ENCODE measurements around the gene SIRT6. TPM values are rescaled to one million over a fixed set of nuclear protein-coding genes. Genes with fewer than 3 reads are reported as not detected.
"Not testable (repeated sequence)": the region's sequence is repeated elsewhere in the genome, so short reads cannot be mapped to it uniquely, and the experiment has no call there.

SIRT6 gene
- total RNA-seq, 2 donors from 2014 or later = 13.2 to 54.1 TPM

DNA sequence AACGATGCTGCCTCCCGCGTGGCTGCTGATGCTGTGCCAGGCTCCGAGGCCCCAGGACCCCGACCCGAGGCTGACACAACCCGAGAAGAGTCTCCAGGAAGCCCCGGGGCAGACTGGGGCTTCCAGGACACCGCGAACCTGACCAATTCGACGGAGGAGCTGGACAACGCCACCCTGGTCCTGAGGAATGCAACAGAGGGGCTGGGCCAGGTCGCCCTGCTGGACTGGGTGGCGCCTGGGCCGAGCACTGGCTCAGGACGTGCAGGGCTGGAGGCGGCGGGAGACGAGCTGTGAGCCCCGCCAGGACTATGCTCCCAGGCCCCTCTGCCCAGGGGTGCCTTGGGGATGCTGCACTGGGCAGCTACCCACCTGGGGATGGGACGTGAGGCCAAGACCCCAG, 10.7 kb downstream of the SIRT6 start:
- no peak for DNase-seq
- no peak overlapping the region for H3K4me3 ChIP-seq
- 40 to 100% methylated on average over 1 to 19 of the region's 22 CpGs for WGBS, 2 donors
- no peak for ATAC-seq
- H3K27me3 ChIP-seq = no peaks in the 10 kb centered on the region
- no peak overlapping the region for H3K27ac ChIP-seq
- peaks cover 8% of the 10 kb centered on the region for H3K4me1 ChIP-seq
- H3K36me3 ChIP-seq (replicated peaks in 1 of 2; ENCODE audit: insufficient read depth in 1 of 2, low read depth in 2 of 2) = no peaks in the 10 kb centered on the region
- TF ChIP-seq CTCF (IDR thresholded peaks at IDR 0.05) = no peak
- TF ChIP-seq POLR2A (IDR thresholded peaks at IDR 0.05) = no peak
- intact Hi-C loops (cut with DNase I) = no loop called here
- H3K9me3 ChIP-seq = no peaks in the 10 kb centered on the region

GRCh38 chr19:4164262-4164661, 18.1 kb downstream of the SIRT6 start:
- Histone ChIP-seq H3K36me3 (replicated peaks in 1 of 2; ENCODE audit: insufficient read depth in 1 of 2, low read depth in 2 of 2) (no peaks in the 10 kb centered on the region), H3K4me3 (no peak overlapping the region), H3K27ac (no peak overlapping the region), H3K4me1 (no peaks in the 10 kb centered on the region), H3K9me3 (no peaks in the 10 kb centered on the region), H3K27me3 (no peaks in the 10 kb centered on the region)
- ATAC-seq = no peak
- WGBS, 2 donors = 25 to 37% methylated on average over 9 to 11 of the region's 11 CpGs
- intact Hi-C loops (cut with DNase I) = no loop called here
- no peak for DNase-seq
- TF ChIP-seq POLR2A (IDR thresholded peaks at IDR 0.05) (no peak), CTCF (IDR thresholded peaks at IDR 0.05) (no peak)

DNA sequence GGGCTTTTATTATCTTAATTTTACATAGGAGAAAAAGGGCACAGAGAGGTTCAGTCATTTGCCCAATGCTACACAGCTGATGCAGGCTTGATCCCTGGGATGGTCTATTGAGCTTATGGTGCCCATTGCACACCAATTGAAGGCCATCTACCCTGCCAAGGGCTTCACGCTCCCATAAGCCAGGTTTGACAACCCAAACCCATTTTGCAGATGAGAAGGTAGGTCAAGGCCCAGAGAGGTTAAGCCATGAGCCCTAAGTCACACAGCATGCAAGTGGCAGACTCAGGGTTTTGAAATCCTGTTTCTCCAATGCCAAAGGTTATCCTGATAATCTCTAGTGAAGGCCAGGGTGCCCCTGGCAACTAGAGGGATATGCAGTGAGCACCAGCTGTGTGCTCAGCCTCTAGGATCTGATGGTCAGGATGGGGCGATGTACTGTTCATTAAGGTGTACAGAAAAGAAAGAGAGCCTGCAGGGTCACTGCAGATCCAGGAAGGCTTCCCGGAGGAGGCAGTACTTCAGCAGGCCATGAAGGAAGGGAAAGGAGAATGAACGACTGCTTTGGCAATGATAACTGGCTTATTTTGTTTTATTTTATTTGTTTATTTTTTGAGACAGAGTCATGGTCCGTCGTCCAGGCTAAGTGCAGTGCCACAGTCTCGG, 20.8 kb downstream of the SIRT6 start:
- no peak for DNase-seq
- no peaks in the 10 kb centered on the region for H3K9me3 ChIP-seq
- no peak for ATAC-seq
- TF ChIP-seq POLR2A (IDR thresholded peaks at IDR 0.05) (no peak), CTCF (IDR thresholded peaks at IDR 0.05) (no peak)
- no peak overlapping the region for H3K4me3 ChIP-seq
- H3K4me1 ChIP-seq = peaks cover 5% of the 10 kb centered on the region
- WGBS, 2 donors = 53 to 68% methylated on average over 6 to 7 of the region's 7 CpGs
- intact Hi-C loops (cut with DNase I) = no loop called here
- H3K36me3 ChIP-seq (replicated peaks in 1 of 2; ENCODE audit: insufficient read depth in 1 of 2, low read depth in 2 of 2) = no peaks in the 10 kb centered on the region
- no peaks in the 10 kb centered on the region for H3K27me3 ChIP-seq
- H3K27ac ChIP-seq = no peak overlapping the region

DNA sequence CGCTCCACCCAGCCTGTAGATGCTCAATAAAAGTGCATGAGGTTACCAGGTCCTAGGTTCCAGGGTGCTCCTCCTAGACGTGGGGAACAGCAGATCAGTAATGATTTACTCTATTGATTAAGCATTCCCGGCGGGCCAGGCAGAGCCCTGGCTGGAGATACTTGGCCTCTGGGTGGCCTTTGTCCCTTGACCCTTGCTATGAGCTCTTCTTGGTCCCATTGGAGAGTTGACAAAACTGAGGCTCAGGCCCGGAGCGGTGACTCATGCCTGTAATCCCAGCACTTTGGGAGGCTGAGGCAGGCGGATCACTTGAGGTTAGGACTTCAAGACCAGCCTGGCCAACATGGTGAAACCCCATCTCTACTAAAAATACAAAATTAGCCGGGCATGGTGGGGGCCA, 24.4 kb downstream of the SIRT6 start:
- H3K4me1 ChIP-seq; H3K9me3 ChIP-seq; H3K4me3 ChIP-seq; H3K36me3 ChIP-seq (replicated peaks in 1 of 2; ENCODE audit: insufficient read depth in 1 of 2, low read depth in 2 of 2); ATAC-seq; intact Hi-C loops (cut with DNase I); H3K27me3 ChIP-seq; DNase-seq; H3K27ac ChIP-seq: not testable (repeated sequence)
- WGBS, 2 donors = 57 to 67% methylated on average over 4 to 8 of the region's 8 CpGs

DNA sequence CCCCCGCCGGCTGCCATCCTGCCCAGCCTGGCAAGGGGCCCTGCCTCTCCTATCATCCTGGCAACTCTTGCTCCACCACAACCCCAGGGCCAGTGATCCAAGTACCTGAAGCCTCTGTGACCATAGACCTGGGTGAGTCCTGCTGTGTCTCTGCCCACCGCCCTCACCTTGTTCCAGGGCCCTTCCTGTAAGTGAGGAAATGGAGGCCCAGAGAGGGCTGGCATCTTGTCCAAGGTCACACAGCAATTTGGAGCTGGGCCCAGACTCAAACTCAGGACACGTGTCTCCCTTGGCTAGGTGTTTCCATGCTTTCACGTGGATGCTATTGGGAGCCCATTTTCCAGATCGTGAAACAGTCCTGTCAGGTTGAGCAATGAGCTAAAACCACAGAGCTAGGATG, 25.2 kb downstream of the SIRT6 start:
- H3K4me3 ChIP-seq = no peak overlapping the region
- ATAC-seq = peak; percentile 21
- H3K36me3 ChIP-seq (replicated peaks in 1 of 2; ENCODE audit: insufficient read depth in 1 of 2, low read depth in 2 of 2) = no peaks in the 10 kb centered on the region
- intact Hi-C loops (cut with DNase I) = no loop called here
- no peaks in the 10 kb centered on the region for H3K9me3 ChIP-seq
- peaks cover 9% of the 10 kb centered on the region for H3K4me1 ChIP-seq
- no peak overlapping the region for H3K27ac ChIP-seq
- WGBS, 2 donors = 42 to 55% methylated on average over 6 of the region's 6 CpGs
- DNase-seq = no peak
- no peaks in the 10 kb centered on the region for H3K27me3 ChIP-seq
- no peak for TF ChIP-seq POLR2A (IDR thresholded peaks at IDR 0.05)
- TF ChIP-seq CTCF (IDR thresholded peaks at IDR 0.05) = no peak
